K562 (cell line): ENCODE results near the gene GAS2L1. TPM values are rescaled to one million over a fixed set of nuclear protein-coding genes. Genes with fewer than 3 reads are reported as not detected.

ENCODE experiments used
- CCAR2 ChIP-seq: fragments of 200-400 bp; formaldehyde crosslinking; IDR thresholded peaks from 2 replicates; pipeline ENCODE4 v1.6.1; 2017; ENCODE audit warnings: mild to moderate bottlenecking, low read depth, low read length
- CHD7 ChIP-seq: fragments of 200-600 bp; sonication (generic); IDR thresholded peaks from one replicate; pipeline ENCODE4 v1.6.1; 2012; ENCODE audit warnings: mild to moderate bottlenecking, low read depth, low read length, inconsistent platforms
- EP400 ChIP-seq: fragments of 450-650 bp; IDR thresholded peaks from 2 replicates; pipeline ENCODE4 v1.6.1; 2017; ENCODE audit warnings: antibody characterized with exemption, mild to moderate bottlenecking, moderate library complexity
- ESRRA ChIP-seq: fragments of 450-650 bp; IDR thresholded peaks from 2 replicates; pipeline ENCODE4 v1.6.1; 2014; ENCODE audit warnings: low read depth, mild to moderate bottlenecking, moderate library complexity, borderline replicate concordance
- EZH2 ChIP-seq: IDR thresholded peaks from 2 replicates; pipeline ENCODE4 v1.6.1; 2012; ENCODE audit warnings: low read depth, mild to moderate bottlenecking, inconsistent platforms, low read length, borderline replicate concordance
- MCM2 ChIP-seq: fragments of 450-650 bp; IDR thresholded peaks from 2 replicates; pipeline ENCODE4 v1.6.1; 2017; ENCODE audit warnings: low read depth, mild to moderate bottlenecking
- MED1 ChIP-seq: sonication (generic); formaldehyde crosslinking; IDR thresholded peaks from 2 replicates; pipeline ENCODE4 v1.8.1; 2023; ENCODE audit warnings: missing genetic modification reagents, borderline replicate concordance
- ZBTB8A ChIP-seq: fragments of 450-650 bp; IDR thresholded peaks from 2 replicates; pipeline ENCODE4 v1.6.1; 2018; ENCODE audit warnings: mild to moderate bottlenecking, moderate library complexity; ENCODE audit not compliant: partially characterized antibody
- ZNF431 ChIP-seq: sonication (generic); formaldehyde crosslinking; IDR thresholded peaks from 2 replicates; pipeline ENCODE4 v1.8.0; 2022; ENCODE audit warnings: mild to moderate bottlenecking, missing genetic modification reagents
- polyA plus RNA-seq, 8 experiments: library from polyadenylated mRNA; depleted of rRNA in 4 of 8; stranded (reverse) in 5 of 8; unstranded in 3 of 8; fragments of >200 nt; fragmentation: Nextera tagmentation in 2 of 8; fragmentation: Illumina TruSeq in 1 of 8; extraction: Ambion mirVana in 2 of 8; extraction: Trizol in 1 of 8; gene quantifications; 2 replicates each; pipeline versions ENCODE4 v1.2.1 to v1.2.3, GENCODE V29; 2011 to 2014; ENCODE audit warnings: inconsistent platforms in 1 of 8, missing spikeins in 1 of 8
- total RNA-seq, 7 experiments: library from RNA; depleted of rRNA in 6 of 7; stranded (reverse); fragments of >200 nt in 6 of 7; fragmentation: Illumina TruSeq in 2 of 7; extraction: Trizol in 2 of 7; gene quantifications; 2 replicates each; pipeline versions ENCODE4 v1.2.1 to v1.2.3, GENCODE V29; 2011 to 2021; ENCODE audit warnings: low replicate concordance in 1 of 7
- TF ChIP-seq, protein P1 (sequence below), 2 experiments: fragments of 450-650 bp; IDR thresholded peaks; 2 replicates each; pipeline ENCODE4 v1.6.1; 2016
- TF ChIP-seq, protein P2 (sequence below): fragments of 450-650 bp; formaldehyde crosslinking; conservative IDR thresholded peaks from 2 replicates; pipeline ENCODE4 v1.4.0; 2022; ENCODE audit warnings: mild to moderate bottlenecking, missing genetic modification characterization

The GAS2L1 gene
- total and polyA plus RNA-seq, 9 of the 15 experiments (the other 6 are each of a cell fraction or from before 2014, with no cell fraction given): 0.56 to 19.7 (median 3.2) TPM

- TF ChIP-seq CHD7 (no peak), CCAR2 (no peak), EZH2 (no peak), MCM2 (no peak), EP400 (no peak), MED1 (CRISPR knock-in tag) (no peak), ZBTB8A (no peak), ESRRA (no peak), ZNF431 (CRISPR knock-in tag) (no peak)
- TF ChIP-seq, protein P1, sequence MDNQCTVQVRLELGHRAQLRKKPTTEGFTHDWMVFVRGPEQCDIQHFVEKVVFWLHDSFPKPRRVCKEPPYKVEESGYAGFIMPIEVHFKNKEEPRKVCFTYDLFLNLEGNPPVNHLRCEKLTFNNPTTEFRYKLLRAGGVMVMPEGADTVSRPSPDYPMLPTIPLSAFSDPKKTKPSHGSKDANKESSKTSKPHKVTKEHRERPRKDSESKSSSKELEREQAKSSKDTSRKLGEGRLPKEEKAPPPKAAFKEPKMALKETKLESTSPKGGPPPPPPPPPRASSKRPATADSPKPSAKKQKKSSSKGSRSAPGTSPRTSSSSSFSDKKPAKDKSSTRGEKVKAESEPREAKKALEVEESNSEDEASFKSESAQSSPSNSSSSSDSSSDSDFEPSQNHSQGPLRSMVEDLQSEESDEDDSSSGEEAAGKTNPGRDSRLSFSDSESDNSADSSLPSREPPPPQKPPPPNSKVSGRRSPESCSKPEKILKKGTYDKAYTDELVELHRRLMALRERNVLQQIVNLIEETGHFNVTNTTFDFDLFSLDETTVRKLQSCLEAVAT (IDR thresholded peaks at IDR 0.05): no peak
- TF ChIP-seq, protein P2, sequence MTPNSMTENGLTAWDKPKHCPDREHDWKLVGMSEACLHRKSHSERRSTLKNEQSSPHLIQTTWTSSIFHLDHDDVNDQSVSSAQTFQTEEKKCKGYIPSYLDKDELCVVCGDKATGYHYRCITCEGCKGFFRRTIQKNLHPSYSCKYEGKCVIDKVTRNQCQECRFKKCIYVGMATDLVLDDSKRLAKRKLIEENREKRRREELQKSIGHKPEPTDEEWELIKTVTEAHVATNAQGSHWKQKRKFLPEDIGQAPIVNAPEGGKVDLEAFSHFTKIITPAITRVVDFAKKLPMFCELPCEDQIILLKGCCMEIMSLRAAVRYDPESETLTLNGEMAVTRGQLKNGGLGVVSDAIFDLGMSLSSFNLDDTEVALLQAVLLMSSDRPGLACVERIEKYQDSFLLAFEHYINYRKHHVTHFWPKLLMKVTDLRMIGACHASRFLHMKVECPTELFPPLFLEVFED (CRISPR knock-in tag): no peak
These were observed 17.2 kb downstream of the GAS2L1 start (continued) for GRCh38 chr22:29323641-29324040.
